Gastroesophageal sphincter (tissue), 4 donors: ENCODE results near the gene CIAO2A. TPM values are rescaled to one million over a fixed set of nuclear protein-coding genes. Genes with fewer than 3 reads are reported as not detected.
"Not testable (repeated sequence)": the region's sequence is repeated elsewhere in the genome, so short reads cannot be mapped to it uniquely, and the experiment has no call there.

Experiments used
- ATAC-seq: fragments of 150-250 bp; one replicate; pipeline ENCODE4 v1.9.1; 2016; ENCODE audit warnings: mild to moderate bottlenecking, moderate library complexity
- H3K27ac ChIP-seq, 4 donors: fragments of 200-600 bp; sonication (generic) in 3 of 4; 1 replicate in 3 of 4; 2 replicates in 1 of 4; pipeline ENCODE4 v1.5.1; 2016 to 2019
- H3K27me3 ChIP-seq: fragments of 200-600 bp; sonication (generic); one replicate; pipeline ENCODE4 v1.5.1; 2019
- H3K36me3 ChIP-seq, 2 donors: fragments of 200-600 bp; sonication (generic); one replicate each; pipeline ENCODE4 v1.5.1; 2019; ENCODE audit warnings: control low read depth in 1 of 2
- H3K4me1 ChIP-seq, 3 donors: fragments of 200-600 bp; sonication (generic); 1 replicate in 2 of 3; 2 replicates in 1 of 3; pipeline ENCODE4 v1.5.1; 2016 to 2019; ENCODE audit warnings: control low read depth in 2 of 3
- H3K4me3 ChIP-seq, 2 donors: fragments of 200-600 bp; sonication (generic); one replicate each; pipeline ENCODE4 v1.5.1; 2019; ENCODE audit warnings: mild to moderate bottlenecking in 1 of 2, moderate library complexity in 1 of 2
- H3K9me3 ChIP-seq, 3 donors: fragments of 200-600 bp; sonication (generic); one replicate each; pipeline ENCODE4 v1.5.1; 2017 to 2019; ENCODE audit warnings: control low read depth in 2 of 3
- EP300 ChIP-seq: sonication (generic); formaldehyde crosslinking; IDR thresholded peaks from one replicate; pipeline ENCODE4 v1.6.1; 2017; ENCODE audit warnings: antibody characterized with exemption, mild to moderate bottlenecking
- POLR2A ChIP-seq, 2 donors: fragments of 450-650 bp; IDR thresholded peaks; one replicate each; pipeline ENCODE4 v1.6.1; 2017; ENCODE audit warnings: antibody characterized with exemption in 2 of 2, mild to moderate bottlenecking in 2 of 2, moderate library complexity in 1 of 2
- POLR2AphosphoS5 ChIP-seq: sonication (generic); formaldehyde crosslinking; IDR thresholded peaks from one replicate; pipeline ENCODE4 v1.6.1; 2017; ENCODE audit warnings: antibody characterized with exemption
- WGBS, 2 donors: methylation state at CpG; one replicate each; pipeline ENCODE4 v1.1.5; 2018; ENCODE audit warnings: low coverage in 1 of 2; 5-methylcytosine and 5-hydroxymethylcytosine counted together
- total RNA-seq, 4 donors: library from RNA; depleted of rRNA; stranded (reverse); fragments of >200 nt; gene quantifications; one replicate each; pipeline ENCODE4 v1.1.0, GENCODE V29; 2016
- TF ChIP-seq, protein P1 (sequence below), 4 experiments: fragments of 200-600 bp in 2 of 4; fragments of 450-650 bp in 2 of 4; sonication (generic) in 1 of 4; IDR thresholded peaks; one replicate each; pipeline ENCODE4 v1.5.1; 2017 to 2019; ENCODE audit warnings: antibody characterized with exemption in 4 of 4, mild to moderate bottlenecking in 2 of 4, moderate library complexity in 2 of 4

Gene CIAO2A
- total RNA-seq, 4 donors from 2014 or later, result 11.7 to 34.0 (median 27.8) TPM

DNA sequence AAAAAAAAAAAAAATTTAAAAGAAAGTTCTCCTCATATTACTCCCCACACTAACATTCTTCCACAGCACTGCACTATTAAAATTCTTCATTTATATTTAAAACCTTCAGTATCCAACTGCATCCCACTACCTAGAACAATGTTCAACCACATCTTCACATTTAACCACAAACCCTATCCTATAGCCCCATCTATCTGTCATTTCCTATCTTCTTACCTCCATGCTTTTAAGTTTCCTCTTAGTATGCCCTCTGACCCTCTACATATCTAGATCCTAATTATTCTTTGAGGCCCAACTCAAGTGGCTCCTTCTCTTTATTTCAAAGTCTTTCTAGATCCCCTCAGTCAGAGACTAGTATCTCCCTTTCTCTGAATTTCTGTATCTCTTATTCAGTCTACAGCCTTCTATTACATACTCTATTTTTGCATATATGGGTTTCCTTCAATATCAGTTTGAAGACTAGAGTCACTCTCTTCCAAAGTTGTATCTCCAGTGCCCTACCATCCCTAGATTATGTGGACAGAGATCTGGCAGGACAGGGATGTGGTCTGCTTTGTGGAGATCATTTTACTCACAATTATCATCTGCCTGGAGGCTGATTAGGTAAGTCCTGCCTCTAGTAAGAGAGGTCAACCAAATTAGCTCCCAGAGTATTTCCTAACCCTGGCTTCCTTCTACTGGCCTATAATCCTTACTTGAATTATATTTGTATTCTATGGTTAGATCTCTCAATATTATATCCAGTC, 1.4 kb downstream of the CIAO2A start:
- no peak for ATAC-seq
- Histone ChIP-seq H3K4me3 (peak overlapping the region in 1 of 2 donors; percentile 71), H3K27ac (peak overlapping the region in 1 of 4 donors; percentile 88), H3K4me1 (peaks cover 2 to 52% (median 19%) of the 10 kb centered on the region in 3 donors), H3K36me3 (peaks cover 0 to 24% of the 10 kb centered on the region in 2 donors), H3K27me3 (no peaks in the 10 kb centered on the region), H3K9me3 (no peaks in the 10 kb centered on the region)
- no peak for TF ChIP-seq EP300
- no peak for TF ChIP-seq POLR2A (IDR thresholded peaks at IDR 0.05)
- TF ChIP-seq POLR2AphosphoS5, result no peak
- TF ChIP-seq, protein P1, sequence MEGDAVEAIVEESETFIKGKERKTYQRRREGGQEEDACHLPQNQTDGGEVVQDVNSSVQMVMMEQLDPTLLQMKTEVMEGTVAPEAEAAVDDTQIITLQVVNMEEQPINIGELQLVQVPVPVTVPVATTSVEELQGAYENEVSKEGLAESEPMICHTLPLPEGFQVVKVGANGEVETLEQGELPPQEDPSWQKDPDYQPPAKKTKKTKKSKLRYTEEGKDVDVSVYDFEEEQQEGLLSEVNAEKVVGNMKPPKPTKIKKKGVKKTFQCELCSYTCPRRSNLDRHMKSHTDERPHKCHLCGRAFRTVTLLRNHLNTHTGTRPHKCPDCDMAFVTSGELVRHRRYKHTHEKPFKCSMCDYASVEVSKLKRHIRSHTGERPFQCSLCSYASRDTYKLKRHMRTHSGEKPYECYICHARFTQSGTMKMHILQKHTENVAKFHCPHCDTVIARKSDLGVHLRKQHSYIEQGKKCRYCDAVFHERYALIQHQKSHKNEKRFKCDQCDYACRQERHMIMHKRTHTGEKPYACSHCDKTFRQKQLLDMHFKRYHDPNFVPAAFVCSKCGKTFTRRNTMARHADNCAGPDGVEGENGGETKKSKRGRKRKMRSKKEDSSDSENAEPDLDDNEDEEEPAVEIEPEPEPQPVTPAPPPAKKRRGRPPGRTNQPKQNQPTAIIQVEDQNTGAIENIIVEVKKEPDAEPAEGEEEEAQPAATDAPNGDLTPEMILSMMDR (IDR thresholded peaks at IDR 0.05), result no peak

DNA sequence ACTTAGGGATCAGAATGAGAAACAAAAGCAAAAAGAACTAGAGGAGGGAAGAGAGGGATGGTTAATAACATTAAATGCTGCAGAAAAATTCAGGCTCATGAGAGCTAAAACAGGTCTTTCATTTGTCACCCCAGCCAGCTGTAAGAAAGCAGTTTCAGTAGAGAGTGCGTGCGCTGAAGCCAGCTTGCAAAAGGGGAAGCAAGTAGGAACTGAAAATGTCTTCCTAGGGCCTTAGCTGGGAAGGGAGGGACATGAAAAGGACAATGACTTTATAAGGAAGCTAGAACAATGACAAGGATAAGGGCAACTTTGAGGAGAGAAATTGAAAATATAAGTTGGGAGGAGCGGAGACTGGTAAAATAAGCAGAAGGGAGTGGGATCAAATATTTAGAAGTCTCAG, 3.1 kb downstream of the CIAO2A start:
- no peak for ATAC-seq
- H3K36me3 ChIP-seq, result peaks cover 0 to 42% of the 10 kb centered on the region in 2 donors
- no peak overlapping the region for H3K4me3 ChIP-seq
- no peaks in the 10 kb centered on the region for H3K27me3 ChIP-seq
- WGBS, 2 donors, result 40 to 94% methylated on average over 2 to 3 of the region's 3 CpGs
- H3K4me1 ChIP-seq, result peaks cover 2 to 40% (median 13%) of the 10 kb centered on the region in 3 donors
- TF ChIP-seq, protein P1 (IDR thresholded peaks at IDR 0.05), result no peak
- TF ChIP-seq EP300 (no peak), POLR2AphosphoS5 (no peak), POLR2A (IDR thresholded peaks at IDR 0.05) (no peak)
- H3K9me3 ChIP-seq, result no peaks in the 10 kb centered on the region
- H3K27ac ChIP-seq, result peak overlapping the region in 2 of 4 donors; percentile 41 to 54

DNA sequence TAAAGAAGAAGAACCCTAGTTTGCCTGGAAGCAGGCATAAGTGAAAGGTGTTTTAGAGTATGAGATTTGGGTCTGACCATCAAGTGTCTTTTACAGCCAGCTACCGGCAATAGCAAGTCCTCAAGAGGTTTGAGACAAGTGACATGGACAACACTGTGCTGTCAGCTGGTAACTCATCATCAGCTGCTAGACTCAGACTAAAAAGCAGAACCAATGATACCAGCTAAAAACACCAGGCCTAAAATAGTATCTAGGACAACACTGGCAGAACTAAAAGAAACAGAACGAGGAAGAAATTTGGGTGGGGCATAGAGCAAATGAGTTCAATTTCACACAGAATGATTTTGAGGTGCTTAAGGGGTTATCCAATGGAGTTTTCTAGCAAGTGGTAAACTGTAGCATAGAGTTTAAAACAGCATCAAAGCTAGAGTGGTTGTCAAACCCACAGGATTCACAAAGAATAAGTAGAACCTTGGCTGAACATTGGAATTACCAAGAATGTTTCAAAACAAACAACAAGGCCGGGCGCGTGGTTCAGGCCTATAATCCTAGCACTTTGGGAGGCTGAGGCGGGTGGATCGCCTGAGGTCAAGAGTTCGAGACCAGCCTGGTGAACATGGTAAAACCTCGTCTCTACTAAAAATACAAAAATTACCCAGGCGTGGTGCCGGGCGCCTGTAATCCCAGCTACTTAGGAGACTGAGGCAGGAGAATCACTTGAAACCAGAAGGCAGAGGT, 3.9 kb downstream of the CIAO2A start:
- H3K9me3 ChIP-seq, result no peaks in the 10 kb centered on the region
- ATAC-seq, result no peak
- H3K27me3 ChIP-seq, result no peaks in the 10 kb centered on the region
- 79 to 89% methylated on average over 2 to 12 of the region's 12 CpGs for WGBS, 2 donors
- H3K4me1 ChIP-seq, result peaks cover 0 to 32% (median 5%) of the 10 kb centered on the region in 3 donors
- TF ChIP-seq, protein P1 (IDR thresholded peaks at IDR 0.05), result no peak
- no peak for TF ChIP-seq EP300
- no peak for TF ChIP-seq POLR2A (IDR thresholded peaks at IDR 0.05)
- no peak for TF ChIP-seq POLR2AphosphoS5
- no peak overlapping the region for H3K4me3 ChIP-seq
- H3K27ac ChIP-seq, result peak overlapping the region in 2 of 4 donors; percentile 41 to 54
- H3K36me3 ChIP-seq, result peaks cover 0 to 50% of the 10 kb centered on the region in 2 donors

DNA sequence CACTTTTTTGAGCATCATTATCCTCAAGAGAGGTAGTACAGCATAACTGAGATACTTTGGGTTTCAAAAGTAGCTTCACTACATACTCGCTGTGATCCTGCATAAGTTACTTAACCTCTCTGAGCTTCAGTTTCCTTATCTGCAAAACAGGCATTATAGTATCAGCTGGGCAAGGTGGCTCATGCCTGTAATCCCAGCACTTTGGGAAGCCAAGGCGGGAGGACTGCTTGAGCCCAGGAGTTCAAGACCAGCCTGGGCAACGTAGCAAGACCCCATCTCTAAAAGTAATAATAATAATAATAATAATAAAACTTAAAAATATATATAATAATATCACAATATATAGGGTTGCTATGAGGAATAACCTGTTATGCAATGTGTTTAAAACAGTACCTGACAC, 10.9 kb downstream of the CIAO2A start:
- H3K9me3 ChIP-seq, result no peaks in the 10 kb centered on the region
- ATAC-seq, result no peak
- no peak overlapping the region for H3K27ac ChIP-seq
- TF ChIP-seq, protein P1 (IDR thresholded peaks at IDR 0.05), result no peak
- TF ChIP-seq EP300 (no peak), POLR2AphosphoS5 (no peak), POLR2A (IDR thresholded peaks at IDR 0.05) (no peak)
- no peaks in the 10 kb centered on the region for H3K27me3 ChIP-seq
- no peak overlapping the region for H3K4me3 ChIP-seq
- H3K4me1 ChIP-seq, result no peaks in the 10 kb centered on the region
- 67 to 100% methylated on average over 1 to 3 of the region's 3 CpGs for WGBS, 2 donors
- peaks cover 0 to 87% of the 10 kb centered on the region in 2 donors for H3K36me3 ChIP-seq

DNA sequence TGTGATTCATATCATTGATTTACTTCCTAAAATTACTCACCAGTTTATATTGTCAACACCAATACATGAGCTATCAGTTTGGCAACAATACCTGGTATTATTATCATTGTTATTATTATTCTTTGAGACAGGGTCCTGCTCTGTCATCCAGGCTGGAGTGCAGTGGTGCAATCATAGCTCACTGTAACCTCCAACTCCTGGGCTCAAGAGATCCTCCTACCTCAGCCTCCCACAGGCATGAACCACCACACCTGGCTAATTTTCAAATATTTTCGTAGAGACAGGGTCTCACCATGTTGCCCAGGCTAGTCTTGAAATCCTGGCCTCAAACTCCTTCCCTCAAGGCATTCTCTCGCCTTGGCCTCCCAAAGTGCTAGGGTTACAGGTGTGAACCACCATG, 20.1 kb downstream of the CIAO2A start:
- peaks cover 0 to 40% of the 10 kb centered on the region in 2 donors for H3K36me3 ChIP-seq
- H3K27ac ChIP-seq, ATAC-seq, H3K27me3 ChIP-seq, H3K4me3 ChIP-seq, H3K9me3 ChIP-seq: not testable (repeated sequence)
- H3K4me1 ChIP-seq, result peaks cover 0 to 29% (median 0%) of the 10 kb centered on the region in 3 donors
- 92 to 100% methylated on average over 1 to 2 of the region's 2 CpGs for WGBS, 2 donors
